Ramos (cell line): Measurements from ENCODE around the gene PCDHB8.
"Not testable (repeated sequence)": the region's sequence is repeated elsewhere in the genome, so short reads cannot be mapped to it uniquely, and the experiment has no call there.

Experiments used
- in situ Hi-C: fragments of 300-500 bp; cut with MboI; formaldehyde crosslinking; loops from one replicate; pipeline ENCODE4 v1.14.3; 2022; ENCODE audit warnings: low sequenced_read_pairs; ENCODE audit not compliant: unreplicated experiment

Gene PCDHB8

GRCh38 chr5:141223112-141223783 is 45.7 kb downstream of the PCDHB8 start, which contains the start of gene PCDHB14:
Gene PCDHB14 (plus strand): TSS chr5:141223343. CDS start chr5:141223506, 163 bp downstream.
- in situ Hi-C loops = no loop called here

GRCh38 chr5:141224844-141225243 is 47.3 kb downstream of the PCDHB8 start:
- in situ Hi-C loops = not testable (repeated sequence)

DNA sequence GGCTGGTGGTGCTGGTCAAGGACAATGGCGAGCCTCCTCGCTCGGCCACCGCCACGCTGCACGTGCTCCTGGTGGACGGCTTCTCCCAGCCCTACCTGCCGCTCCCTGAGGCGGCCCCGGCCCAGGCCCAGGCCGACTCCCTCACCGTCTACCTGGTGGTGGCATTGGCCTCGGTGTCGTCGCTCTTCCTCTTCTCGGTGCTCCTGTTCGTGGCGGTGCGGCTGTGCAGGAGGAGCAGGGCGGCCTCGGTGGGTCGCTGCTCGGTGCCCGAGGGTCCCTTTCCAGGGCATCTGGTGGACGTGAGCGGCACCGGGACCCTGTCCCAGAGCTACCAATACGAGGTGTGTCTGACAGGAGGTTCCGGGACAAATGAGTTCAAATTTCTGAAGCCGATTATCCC is 47.8 kb downstream of the PCDHB8 start:
- in situ Hi-C loops = not testable (repeated sequence)
